GM23338 (cell line): ENCODE results near the gene ADI1. TPM values are rescaled to one million over a fixed set of nuclear protein-coding genes. Genes with fewer than 3 reads are reported as not detected.

Experiments used
- ATAC-seq: fragments of 200-7000 bp; cut with Tn5 transposase; 3 replicates; pipeline ENCODE4 v1.9.1; 2020
- DNase-seq: peaks from one replicate; pipeline ENCODE4 v3.0.0-alpha.2; 2015; ENCODE audit warnings: low spot score
- H2AFZ ChIP-seq: fragments of 200-600 bp; sonication (generic); 2 replicates; pipeline ENCODE4 v1.8.0; 2016; ENCODE audit warnings: antibody characterized with exemption, mild to moderate bottlenecking, moderate library complexity
- H3F3A ChIP-seq: fragments of 200-600 bp; sonication (generic); replicated peaks from 2 replicates; pipeline ENCODE4 v1.8.0; 2017; ENCODE audit warnings: antibody characterized with exemption, mixed run types, low read depth
- H3K27ac ChIP-seq: fragments of 200-600 bp; sonication (generic); 2 replicates; pipeline ENCODE4 v1.6.1; 2016; ENCODE audit warnings: low read depth
- H3K27me3 ChIP-seq: fragments of 200-600 bp; sonication (generic); 2 replicates; pipeline ENCODE4 v1.8.0; 2016; ENCODE audit warnings: mild to moderate bottlenecking, mixed run types, moderate library complexity; ENCODE audit not compliant: insufficient read depth
- H3K36me3 ChIP-seq: fragments of 200-600 bp; sonication (generic); 2 replicates; pipeline ENCODE4 v1.8.0; 2016; ENCODE audit warnings: mild to moderate bottlenecking; ENCODE audit not compliant: insufficient read depth
- H3K4me1 ChIP-seq: fragments of 200-600 bp; sonication (generic); 2 replicates; pipeline ENCODE4 v1.8.0; 2016; ENCODE audit warnings: mild to moderate bottlenecking, moderate library complexity; ENCODE audit not compliant: insufficient read depth
- H3K4me2 ChIP-seq: fragments of 200-600 bp; sonication (generic); 2 replicates; pipeline ENCODE4 v1.7.1; 2017; ENCODE audit warnings: mixed run types
- H3K4me3 ChIP-seq: fragments of 200-600 bp; sonication (generic); 2 replicates; pipeline ENCODE4 v1.6.1; 2016; ENCODE audit warnings: mixed run types
- H3K79me2 ChIP-seq: fragments of 200-600 bp; sonication (generic); replicated peaks from 2 replicates; pipeline ENCODE4 v1.8.0; 2017; ENCODE audit warnings: mild to moderate bottlenecking; ENCODE audit not compliant: insufficient read depth
- H3K9me2 ChIP-seq: fragments of 200-600 bp; sonication (generic); 2 replicates; pipeline ENCODE4 v1.8.0; 2017; ENCODE audit not compliant: insufficient read depth
- H4K20me1 ChIP-seq: fragments of 200-600 bp; sonication (generic); replicated peaks from 2 replicates; pipeline ENCODE4 v1.8.0; 2017; ENCODE audit warnings: mild to moderate bottlenecking; ENCODE audit not compliant: insufficient read depth
- H3K27ac Mint-ChIP-seq: 2 replicates; pipeline ENCODE4 v1.8.0; 2020; ENCODE audit warnings: inconsistent platforms, mild to moderate bottlenecking, moderate library complexity, mixed read lengths
- H3K27me3 Mint-ChIP-seq: 3 replicates; pipeline ENCODE4 v1.8.0; 2022; ENCODE audit warnings: low read depth, mild to moderate bottlenecking, moderate library complexity, mixed read lengths, inconsistent platforms; ENCODE audit not compliant: insufficient read depth, poor library complexity
- H3K36me3 Mint-ChIP-seq: 3 replicates; pipeline ENCODE4 v1.8.0; 2021; ENCODE audit warnings: low read depth, mild to moderate bottlenecking, inconsistent platforms, moderate library complexity, mixed read lengths
- H3K4me1 Mint-ChIP-seq: 3 replicates; pipeline ENCODE4 v1.8.0; 2020; ENCODE audit warnings: mild to moderate bottlenecking, inconsistent platforms, mixed read lengths
- H3K4me3 Mint-ChIP-seq: 3 replicates; pipeline ENCODE4 v1.8.0; 2021; ENCODE audit warnings: moderate library complexity, mild to moderate bottlenecking, inconsistent platforms, mixed read lengths
- H3K9me3 Mint-ChIP-seq: 3 replicates; pipeline ENCODE4 v1.8.0; 2020; ENCODE audit warnings: moderate library complexity, mild to moderate bottlenecking, inconsistent platforms, mixed read lengths
- CREB1 ChIP-seq: fragments of 250-450 bp; sonication (Bioruptor Pico); IDR thresholded peaks from 2 replicates; pipeline ENCODE4 v1.5.0; 2020; ENCODE audit warnings: low read depth, mild to moderate bottlenecking, moderate library complexity
- EZH2 ChIP-seq: fragments of 200-600 bp; sonication (generic); IDR thresholded peaks from one replicate; pipeline ENCODE4 v1.8.0; 2017; ENCODE audit warnings: antibody characterized with exemption, mild to moderate bottlenecking, low read depth; ENCODE audit not compliant: unreplicated experiment
- JUNB ChIP-seq: IDR thresholded peaks from one replicate; pipeline ENCODE4 v1.6.1; 2016; ENCODE audit warnings: antibody characterized with exemption; ENCODE audit not compliant: unreplicated experiment
- NANOG ChIP-seq: IDR thresholded peaks from 2 replicates; pipeline ENCODE4 v1.6.1; 2016; ENCODE audit warnings: antibody characterized with exemption, borderline replicate concordance
- ZNF114 ChIP-seq: fragments of 250-450 bp; sonication (Bioruptor Pico); IDR thresholded peaks from 2 replicates; pipeline ENCODE4 v1.5.0; 2020; ENCODE audit warnings: mild to moderate bottlenecking, moderate library complexity
- ZNF331 ChIP-seq: fragments of 250-450 bp; sonication (Bioruptor Pico); IDR thresholded peaks from 2 replicates; pipeline ENCODE4 v1.5.0; 2020; ENCODE audit warnings: low read depth, mild to moderate bottlenecking, moderate library complexity
- polyA plus RNA-seq: library from polyadenylated mRNA; unstranded; fragments of >200 nt; fragmentation: Nextera tagmentation; extraction: Ambion mirVana; gene quantifications from 2 replicates; pipeline ENCODE4 v1.2.1, GENCODE V29; 2016
- total RNA-seq: library from RNA; depleted of rRNA; stranded (reverse); fragments of >200 nt; shearing (Covaris generic); gene quantifications from 2 replicates; pipeline ENCODE4 v1.2.3, GENCODE V29; 2014
- TF ChIP-seq, protein P1 (sequence below), 2 experiments: fragments of 200-600 bp in 1 of 2; sonication (generic) in 1 of 2; conservative IDR thresholded peaks; 2 replicates each; pipeline versions ENCODE4 v1.5.1 to v1.6.1; 2016 to 2017; ENCODE audit warnings: antibody characterized with exemption in 2 of 2, low read depth in 2 of 2, mild to moderate bottlenecking in 2 of 2, moderate library complexity in 1 of 2
- TF ChIP-seq, protein P2 (sequence below): fragments of 250-450 bp; sonication (Bioruptor Pico); IDR thresholded peaks from 2 replicates; pipeline ENCODE4 v1.5.0; 2020; ENCODE audit warnings: mild to moderate bottlenecking, moderate library complexity

Gene ADI1
- total and polyA plus RNA-seq, 2 experiments from 2014 or later, result 16.3 to 31.9 TPM

DNA sequence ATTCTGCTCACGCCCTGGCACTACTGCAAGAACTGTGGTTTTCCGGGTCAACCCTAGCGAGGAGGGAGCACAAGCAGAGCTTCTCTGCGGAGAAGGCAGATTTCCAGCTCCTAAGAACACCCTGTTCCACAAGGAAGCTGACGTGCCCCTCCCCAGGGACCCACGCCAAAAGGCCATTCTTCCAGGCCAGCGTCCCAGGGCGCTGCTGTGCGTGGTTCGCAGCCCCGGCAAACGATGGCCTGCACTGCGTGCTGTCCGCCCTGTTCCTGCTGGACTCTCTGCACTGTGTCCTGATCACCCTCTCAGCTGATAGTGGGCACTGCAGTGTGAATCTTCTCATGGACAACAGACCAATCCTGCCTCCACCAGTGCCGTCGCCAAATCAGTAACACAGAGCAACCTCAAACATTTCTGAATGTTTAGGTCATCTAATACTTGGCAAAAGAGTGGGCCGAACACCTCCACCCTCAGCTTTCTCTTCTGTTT lies 49.1 kb downstream of the ADI1 start (continued):
- no peak for TF ChIP-seq NANOG
- TF ChIP-seq, protein P1, sequence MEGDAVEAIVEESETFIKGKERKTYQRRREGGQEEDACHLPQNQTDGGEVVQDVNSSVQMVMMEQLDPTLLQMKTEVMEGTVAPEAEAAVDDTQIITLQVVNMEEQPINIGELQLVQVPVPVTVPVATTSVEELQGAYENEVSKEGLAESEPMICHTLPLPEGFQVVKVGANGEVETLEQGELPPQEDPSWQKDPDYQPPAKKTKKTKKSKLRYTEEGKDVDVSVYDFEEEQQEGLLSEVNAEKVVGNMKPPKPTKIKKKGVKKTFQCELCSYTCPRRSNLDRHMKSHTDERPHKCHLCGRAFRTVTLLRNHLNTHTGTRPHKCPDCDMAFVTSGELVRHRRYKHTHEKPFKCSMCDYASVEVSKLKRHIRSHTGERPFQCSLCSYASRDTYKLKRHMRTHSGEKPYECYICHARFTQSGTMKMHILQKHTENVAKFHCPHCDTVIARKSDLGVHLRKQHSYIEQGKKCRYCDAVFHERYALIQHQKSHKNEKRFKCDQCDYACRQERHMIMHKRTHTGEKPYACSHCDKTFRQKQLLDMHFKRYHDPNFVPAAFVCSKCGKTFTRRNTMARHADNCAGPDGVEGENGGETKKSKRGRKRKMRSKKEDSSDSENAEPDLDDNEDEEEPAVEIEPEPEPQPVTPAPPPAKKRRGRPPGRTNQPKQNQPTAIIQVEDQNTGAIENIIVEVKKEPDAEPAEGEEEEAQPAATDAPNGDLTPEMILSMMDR (conservative IDR thresholded peaks at IDR 0.05; ENCODE audit: low read depth in 2 of 2), result no peak

DNA sequence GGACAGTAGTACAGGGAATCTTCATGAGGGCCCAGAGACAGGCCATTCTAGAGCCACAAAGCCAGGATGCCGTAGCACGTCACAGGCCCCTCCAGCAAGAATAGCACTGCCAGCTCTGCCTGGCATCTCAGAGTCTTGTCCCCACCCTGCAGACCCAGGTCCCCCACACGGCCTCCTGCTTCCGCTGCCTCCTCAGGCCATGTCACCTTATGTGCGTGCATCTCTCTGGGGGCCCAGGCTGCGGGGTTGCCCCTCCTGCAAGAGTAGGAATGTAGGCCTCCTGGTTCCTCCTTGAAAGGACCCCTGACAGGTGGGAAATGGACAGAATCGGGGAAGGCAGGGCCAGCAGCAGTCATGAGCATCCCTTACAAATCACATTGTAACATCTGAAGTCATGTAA lies 49.8 kb downstream of the ADI1 start:
- H3K9me3 Mint-ChIP-seq, result no peaks in the 10 kb centered on the region
- TF ChIP-seq NANOG, result no peak
- DNase-seq, result no peak
- Histone ChIP-seq H4K20me1 (no peaks in the 10 kb centered on the region), H3K4me2 (no peak overlapping the region), H3K27ac (no peak overlapping the region), H2AFZ (no peak overlapping the region), H3K27me3 (no peaks in the 10 kb centered on the region), H3K4me3 (no peak overlapping the region), H3K36me3 (no peaks in the 10 kb centered on the region), H3K4me1 (no peaks in the 10 kb centered on the region), H3K79me2 (no peaks in the 10 kb centered on the region), H3F3A (no peaks in the 10 kb centered on the region), H3K9me2 (no peaks in the 10 kb centered on the region)
- peaks cover 35% of the 10 kb centered on the region for H3K36me3 Mint-ChIP-seq
- no peak overlapping the region for H3K4me3 Mint-ChIP-seq
- ATAC-seq, result no peak
- H3K27me3 Mint-ChIP-seq, result peaks cover 9% of the 10 kb centered on the region
- peaks cover 22% of the 10 kb centered on the region for H3K4me1 Mint-ChIP-seq
- H3K27ac Mint-ChIP-seq, result no peak overlapping the region

DNA sequence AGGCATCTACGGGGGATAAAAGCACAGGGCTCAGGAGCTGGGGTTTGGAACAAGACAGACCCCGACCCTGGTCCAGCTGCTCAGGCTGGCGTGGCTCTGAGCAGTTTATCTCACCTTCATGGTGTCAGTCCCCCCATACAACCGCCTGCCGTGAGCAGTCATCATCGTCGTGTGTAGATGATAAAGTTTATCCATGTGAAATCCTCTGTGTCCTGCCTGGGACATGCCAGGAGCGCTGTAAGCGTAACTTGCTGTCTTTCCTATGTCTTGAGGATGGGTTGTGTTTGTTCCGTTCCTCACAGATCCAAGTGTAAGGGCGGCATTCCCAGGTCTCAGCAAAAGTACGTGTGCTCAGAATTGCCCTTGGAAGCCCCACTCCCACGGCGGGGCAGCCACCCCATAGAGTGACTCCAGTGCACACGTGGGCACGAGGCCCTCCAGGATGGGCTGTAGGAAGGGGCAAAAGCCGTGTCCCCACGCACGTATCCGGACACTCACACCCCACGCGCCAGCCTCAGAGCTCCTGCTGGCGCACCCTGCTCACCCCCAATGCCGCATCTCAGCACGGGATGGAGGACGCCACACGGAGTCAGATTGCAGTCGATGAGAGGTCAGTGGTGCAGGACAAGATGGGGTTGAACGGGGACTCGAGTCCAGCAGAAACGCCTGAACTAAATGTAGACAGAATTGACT lies 50.9 kb downstream of the ADI1 start:
- Mint-ChIP-seq H3K4me3 (no peak overlapping the region), H3K27me3 (peaks cover 9% of the 10 kb centered on the region), H3K9me3 (no peaks in the 10 kb centered on the region), H3K36me3 (peaks cover 40% of the 10 kb centered on the region), H3K4me1 (peaks cover 27% of the 10 kb centered on the region), H3K27ac (0 out of 2 replicates have a peak overlapping the region, but pooled peaks have one; percentile 51)
- H3K27me3 ChIP-seq, result no peaks in the 10 kb centered on the region
- no peaks in the 10 kb centered on the region for H3K9me2 ChIP-seq
- no peaks in the 10 kb centered on the region for H3K4me1 ChIP-seq
- H3K4me2 ChIP-seq, result no peak overlapping the region
- H3K36me3 ChIP-seq, result no peaks in the 10 kb centered on the region
- no peak for TF ChIP-seq ZNF114 (CRISPR knock-in tag)
- TF ChIP-seq NANOG, result no peak
- TF ChIP-seq, protein P2, sequence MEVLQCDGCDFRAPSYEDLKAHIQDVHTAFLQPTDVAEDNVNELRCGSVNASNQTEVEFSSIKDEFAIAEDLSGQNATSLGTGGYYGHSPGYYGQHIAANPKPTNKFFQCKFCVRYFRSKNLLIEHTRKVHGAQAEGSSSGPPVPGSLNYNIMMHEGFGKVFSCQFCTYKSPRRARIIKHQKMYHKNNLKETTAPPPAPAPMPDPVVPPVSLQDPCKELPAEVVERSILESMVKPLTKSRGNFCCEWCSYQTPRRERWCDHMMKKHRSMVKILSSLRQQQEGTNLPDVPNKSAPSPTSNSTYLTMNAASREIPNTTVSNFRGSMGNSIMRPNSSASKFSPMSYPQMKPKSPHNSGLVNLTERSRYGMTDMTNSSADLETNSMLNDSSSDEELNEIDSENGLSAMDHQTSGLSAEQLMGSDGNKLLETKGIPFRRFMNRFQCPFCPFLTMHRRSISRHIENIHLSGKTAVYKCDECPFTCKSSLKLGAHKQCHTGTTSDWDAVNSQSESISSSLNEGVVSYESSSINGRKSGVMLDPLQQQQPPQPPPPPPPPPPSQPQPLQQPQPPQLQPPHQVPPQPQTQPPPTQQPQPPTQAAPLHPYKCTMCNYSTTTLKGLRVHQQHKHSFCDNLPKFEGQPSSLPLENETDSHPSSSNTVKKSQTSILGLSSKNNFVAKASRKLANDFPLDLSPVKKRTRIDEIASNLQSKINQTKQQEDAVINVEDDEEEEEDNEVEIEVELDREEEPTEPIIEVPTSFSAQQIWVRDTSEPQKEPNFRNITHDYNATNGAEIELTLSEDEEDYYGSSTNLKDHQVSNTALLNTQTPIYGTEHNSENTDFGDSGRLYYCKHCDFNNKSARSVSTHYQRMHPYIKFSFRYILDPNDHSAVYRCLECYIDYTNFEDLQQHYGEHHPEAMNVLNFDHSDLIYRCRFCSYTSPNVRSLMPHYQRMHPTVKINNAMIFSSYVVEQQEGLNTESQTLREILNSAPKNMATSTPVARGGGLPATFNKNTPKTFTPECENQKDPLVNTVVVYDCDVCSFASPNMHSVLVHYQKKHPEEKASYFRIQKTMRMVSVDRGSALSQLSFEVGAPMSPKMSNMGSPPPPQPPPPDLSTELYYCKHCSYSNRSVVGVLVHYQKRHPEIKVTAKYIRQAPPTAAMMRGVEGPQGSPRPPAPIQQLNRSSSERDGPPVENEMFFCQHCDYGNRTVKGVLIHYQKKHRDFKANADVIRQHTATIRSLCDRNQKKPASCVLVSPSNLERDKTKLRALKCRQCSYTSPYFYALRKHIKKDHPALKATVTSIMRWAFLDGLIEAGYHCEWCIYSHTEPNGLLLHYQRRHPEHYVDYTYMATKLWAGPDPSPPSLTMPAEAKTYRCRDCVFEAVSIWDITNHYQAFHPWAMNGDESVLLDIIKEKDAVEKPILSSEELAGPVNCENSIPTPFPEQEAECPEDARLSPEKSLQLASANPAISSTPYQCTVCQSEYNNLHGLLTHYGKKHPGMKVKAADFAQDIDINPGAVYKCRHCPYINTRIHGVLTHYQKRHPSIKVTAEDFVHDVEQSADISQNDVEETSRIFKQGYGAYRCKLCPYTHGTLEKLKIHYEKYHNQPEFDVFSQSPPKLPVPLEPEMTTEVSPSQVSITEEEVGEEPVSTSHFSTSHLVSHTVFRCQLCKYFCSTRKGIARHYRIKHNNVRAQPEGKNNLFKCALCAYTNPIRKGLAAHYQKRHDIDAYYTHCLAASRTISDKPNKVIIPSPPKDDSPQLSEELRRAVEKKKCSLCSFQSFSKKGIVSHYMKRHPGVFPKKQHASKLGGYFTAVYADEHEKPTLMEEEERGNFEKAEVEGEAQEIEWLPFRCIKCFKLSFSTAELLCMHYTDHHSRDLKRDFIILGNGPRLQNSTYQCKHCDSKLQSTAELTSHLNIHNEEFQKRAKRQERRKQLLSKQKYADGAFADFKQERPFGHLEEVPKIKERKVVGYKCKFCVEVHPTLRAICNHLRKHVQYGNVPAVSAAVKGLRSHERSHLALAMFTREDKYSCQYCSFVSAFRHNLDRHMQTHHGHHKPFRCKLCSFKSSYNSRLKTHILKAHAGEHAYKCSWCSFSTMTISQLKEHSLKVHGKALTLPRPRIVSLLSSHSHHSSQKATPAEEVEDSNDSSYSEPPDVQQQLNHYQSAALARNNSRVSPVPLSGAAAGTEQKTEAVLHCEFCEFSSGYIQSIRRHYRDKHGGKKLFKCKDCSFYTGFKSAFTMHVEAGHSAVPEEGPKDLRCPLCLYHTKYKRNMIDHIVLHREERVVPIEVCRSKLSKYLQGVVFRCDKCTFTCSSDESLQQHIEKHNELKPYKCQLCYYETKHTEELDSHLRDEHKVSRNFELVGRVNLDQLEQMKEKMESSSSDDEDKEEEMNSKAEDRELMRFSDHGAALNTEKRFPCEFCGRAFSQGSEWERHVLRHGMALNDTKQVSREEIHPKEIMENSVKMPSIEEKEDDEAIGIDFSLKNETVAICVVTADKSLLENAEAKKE (CRISPR knock-in tag), result no peak
- TF ChIP-seq, protein P1 (conservative IDR thresholded peaks at IDR 0.05; ENCODE audit: low read depth in 2 of 2), result no peak
- no peak for TF ChIP-seq ZNF331 (CRISPR knock-in tag)
- no peak for TF ChIP-seq JUNB
- no peak for TF ChIP-seq EZH2
- no peak for TF ChIP-seq CREB1 (CRISPR knock-in tag)
- H3K79me2 ChIP-seq, result no peaks in the 10 kb centered on the region
- ATAC-seq (no peak), DNase-seq (no peak)
- no peak overlapping the region for H2AFZ ChIP-seq
- no peaks in the 10 kb centered on the region for H3F3A ChIP-seq
- no peaks in the 10 kb centered on the region for H4K20me1 ChIP-seq
- H3K4me3 ChIP-seq, result no peak overlapping the region
- H3K27ac ChIP-seq, result no peak overlapping the region
